ENCODE data around the gene SLC30A9. TPM values are rescaled to one million over a fixed set of nuclear protein-coding genes. Genes with fewer than 3 reads are reported as not detected.

Gene SLC30A9
- total and polyA plus RNA-seq, 12 donors, result 9.8 to 95.0 (median 79.7) TPM

DNA sequence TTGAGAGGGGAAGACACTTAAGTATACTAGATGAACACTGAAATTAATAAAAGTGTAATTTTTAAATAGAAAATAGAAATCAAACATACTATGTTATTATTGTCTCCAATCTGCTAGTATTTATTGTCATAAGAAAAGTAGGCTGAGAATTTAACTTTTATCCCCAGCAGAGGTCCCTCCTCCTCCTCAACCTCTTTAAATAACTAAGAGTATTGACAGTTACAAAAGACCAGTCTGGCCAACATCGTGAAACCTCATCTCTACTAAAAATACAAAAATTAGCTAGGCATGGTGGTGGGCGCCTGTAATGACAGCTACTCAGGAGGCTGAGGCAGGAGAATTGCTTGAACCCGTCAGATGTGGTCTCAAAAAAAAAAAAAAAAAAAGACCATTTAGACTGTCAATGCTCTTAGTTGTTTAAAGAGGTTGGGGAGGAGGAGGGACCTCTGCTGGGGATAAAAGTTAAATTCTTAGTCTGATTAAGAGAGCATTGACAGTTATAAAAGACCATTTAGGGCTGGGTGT, 4.2 kb downstream of the SLC30A9 start:
- no peak overlapping the region for H3K27ac ChIP-seq
- H3K36me3 ChIP-seq, result peaks cover 0 to 13% (median 0%) of the 10 kb centered on the region in 9 donors
- no peaks in the 10 kb centered on the region for H3K9me3 ChIP-seq
- ATAC-seq, result no peak
- TF ChIP-seq, protein P1, sequence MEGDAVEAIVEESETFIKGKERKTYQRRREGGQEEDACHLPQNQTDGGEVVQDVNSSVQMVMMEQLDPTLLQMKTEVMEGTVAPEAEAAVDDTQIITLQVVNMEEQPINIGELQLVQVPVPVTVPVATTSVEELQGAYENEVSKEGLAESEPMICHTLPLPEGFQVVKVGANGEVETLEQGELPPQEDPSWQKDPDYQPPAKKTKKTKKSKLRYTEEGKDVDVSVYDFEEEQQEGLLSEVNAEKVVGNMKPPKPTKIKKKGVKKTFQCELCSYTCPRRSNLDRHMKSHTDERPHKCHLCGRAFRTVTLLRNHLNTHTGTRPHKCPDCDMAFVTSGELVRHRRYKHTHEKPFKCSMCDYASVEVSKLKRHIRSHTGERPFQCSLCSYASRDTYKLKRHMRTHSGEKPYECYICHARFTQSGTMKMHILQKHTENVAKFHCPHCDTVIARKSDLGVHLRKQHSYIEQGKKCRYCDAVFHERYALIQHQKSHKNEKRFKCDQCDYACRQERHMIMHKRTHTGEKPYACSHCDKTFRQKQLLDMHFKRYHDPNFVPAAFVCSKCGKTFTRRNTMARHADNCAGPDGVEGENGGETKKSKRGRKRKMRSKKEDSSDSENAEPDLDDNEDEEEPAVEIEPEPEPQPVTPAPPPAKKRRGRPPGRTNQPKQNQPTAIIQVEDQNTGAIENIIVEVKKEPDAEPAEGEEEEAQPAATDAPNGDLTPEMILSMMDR (IDR thresholded peaks at IDR 0.05), result no peak
- peaks cover 0 to 49% (median 33%) of the 10 kb centered on the region in 9 donors for H3K4me1 ChIP-seq
- H3K27me3 ChIP-seq, result no peaks in the 10 kb centered on the region
- no peak for DNase-seq
- intact Hi-C loops (cut with DNase I), result loop anchor here in 2 of 10 donors (5.0 to 10.0 kb wide), 2 partner anchors 57 to 60 kb away; partner anchors contain the start of gene TMEM33 (in 2 of the 2)
- no peak overlapping the region for H3K4me3 ChIP-seq
- 95 to 96% methylated on average over 3 of the region's 3 CpGs for WGBS, 2 donors

DNA sequence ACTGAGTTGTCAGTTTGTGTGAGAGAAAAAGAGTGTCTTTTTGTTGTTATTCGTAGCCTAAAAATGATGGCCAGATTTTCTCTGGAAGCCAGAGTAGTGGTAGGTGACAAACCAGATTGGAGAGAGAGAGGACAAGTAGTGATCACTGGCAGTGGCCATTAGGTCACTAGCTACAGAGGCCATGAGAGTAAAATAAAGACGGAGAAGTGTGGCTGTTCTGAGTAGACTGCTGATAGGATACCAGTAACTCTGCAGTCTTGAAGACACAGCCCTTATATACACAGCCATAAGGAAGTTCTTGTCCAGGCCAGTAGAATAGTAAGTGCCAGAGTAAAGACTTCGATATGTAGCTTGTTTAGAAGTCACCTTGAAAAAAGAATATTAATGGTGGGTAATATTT, 7.7 kb downstream of the SLC30A9 start:
- ATAC-seq (peak in 6 of 8 donors; percentile 55 to 76 (median 68)), DNase-seq (no peak)
- no peaks in the 10 kb centered on the region for H3K27me3 ChIP-seq
- H3K36me3 ChIP-seq, result peaks cover 0 to 35% (median 0%) of the 10 kb centered on the region in 9 donors
- no peak overlapping the region for H3K4me3 ChIP-seq
- peak overlapping the region in 9 of 10 donors; percentile 13 to 74 (median 51) for H3K27ac ChIP-seq
- WGBS, 2 donors, result 82 to 83% methylated on average over 3 of the region's 3 CpGs
- TF ChIP-seq, protein P1 (IDR thresholded peaks at IDR 0.05), result no peak
- H3K4me1 ChIP-seq, result peaks cover 0 to 33% (median 14%) of the 10 kb centered on the region in 9 donors
- intact Hi-C loops (cut with DNase I), result loop anchor here in 1 of 10 donors (10.0 kb wide), 1 partner anchor 63 kb away; the partner anchor contains the start of gene TMEM33
- H3K9me3 ChIP-seq, result no peaks in the 10 kb centered on the region

DNA sequence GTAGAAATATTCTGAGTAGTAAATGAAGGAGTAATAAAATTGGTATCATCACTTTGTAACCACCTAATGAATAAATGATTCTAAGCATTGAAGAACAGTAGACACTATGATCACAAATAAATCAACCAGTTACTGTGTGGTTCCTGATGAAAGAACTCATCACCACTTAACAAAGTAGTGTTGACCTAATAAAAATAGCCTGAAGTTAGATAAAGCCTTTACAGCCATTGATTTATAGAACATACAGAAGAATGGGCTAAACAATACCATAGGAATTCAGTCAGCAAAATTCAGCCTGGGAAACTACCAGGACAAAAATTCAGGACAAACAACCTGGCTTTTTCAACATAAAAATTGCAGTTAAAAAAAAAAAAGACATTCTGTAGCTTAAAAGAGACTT, 9.0 kb downstream of the SLC30A9 start:
- no peak for DNase-seq
- Histone ChIP-seq H3K4me1 (peaks cover 0 to 28% (median 7%) of the 10 kb centered on the region in 9 donors), H3K4me3 (no peak overlapping the region), H3K36me3 (peaks cover 0 to 45% (median 0%) of the 10 kb centered on the region in 9 donors), H3K27ac (peak overlapping the region in 1 of 10 donors; percentile 74), H3K27me3 (no peaks in the 10 kb centered on the region), H3K9me3 (no peaks in the 10 kb centered on the region)
- intact Hi-C loops (cut with DNase I), result loop anchor here in 1 of 10 donors (10.0 kb wide), 1 partner anchor 65 kb away; the partner anchor contains the start of gene TMEM33
- ATAC-seq, result no peak
- TF ChIP-seq, protein P1 (IDR thresholded peaks at IDR 0.05), result no peak

DNA sequence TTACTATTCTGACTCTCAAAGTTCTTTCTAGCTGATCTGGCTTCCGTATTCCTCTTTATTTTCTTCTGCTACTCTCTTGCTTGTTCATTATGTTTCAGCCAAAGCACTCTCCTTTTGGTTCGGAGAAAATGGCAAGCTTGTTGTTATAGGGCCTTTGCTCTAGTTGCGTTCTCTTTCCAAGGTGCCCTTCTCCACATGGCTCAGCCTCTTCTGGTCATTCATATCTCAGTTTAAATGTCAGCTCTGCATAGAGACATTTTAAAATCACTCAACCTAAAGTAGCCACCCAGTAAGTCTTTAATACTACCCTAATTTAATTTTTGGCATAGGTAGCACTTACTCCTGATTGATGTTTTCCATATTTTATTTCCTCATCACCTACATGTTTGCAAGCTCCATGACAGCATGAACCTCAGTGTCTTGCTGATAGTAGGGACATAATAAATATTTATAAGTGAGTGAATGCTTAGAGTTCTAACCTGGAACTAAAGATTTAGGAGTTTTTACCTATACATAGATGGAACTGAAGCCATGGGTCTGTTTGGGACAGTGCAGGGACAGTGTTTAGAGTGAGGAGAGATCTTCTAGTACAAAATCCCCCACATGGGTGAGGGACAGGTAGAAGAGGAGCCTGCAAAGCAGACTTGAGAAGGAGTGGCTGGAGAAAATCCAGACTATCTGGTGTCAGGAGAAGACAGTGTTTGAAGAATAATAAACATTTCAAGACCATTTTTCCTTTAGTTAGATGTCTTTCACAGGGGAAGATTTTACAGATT, 17.9 kb downstream of the SLC30A9 start:
- TF ChIP-seq, protein P1 (IDR thresholded peaks at IDR 0.05), result no peak
- H3K36me3 ChIP-seq, result peaks cover 0 to 76% (median 0%) of the 10 kb centered on the region in 9 donors
- no peaks in the 10 kb centered on the region for H3K9me3 ChIP-seq
- H3K27ac ChIP-seq, result peak overlapping the region; percentile 3 to 80 (median 57)
- H3K4me1 ChIP-seq, result peaks cover 2 to 39% (median 13%) of the 10 kb centered on the region in 9 donors
- peak in 7 of 8 donors; percentile 61 to 91 (median 85) for ATAC-seq
- DNase-seq, result no peak
- no peaks in the 10 kb centered on the region for H3K27me3 ChIP-seq
- no peak overlapping the region for H3K4me3 ChIP-seq
- WGBS, 2 donors, result 64 to 80% methylated on average over 3 of the region's 3 CpGs
- intact Hi-C loops (cut with DNase I), result no loop called here
